ENCODE results near the gene TIGD3. TPM values are rescaled to one million over a fixed set of nuclear protein-coding genes. Genes with fewer than 3 reads are reported as not detected.

The TIGD3 gene
- total and polyA plus RNA-seq, 2 of the 13 experiments (the other 11 are each of a cell fraction or from before 2014, with no cell fraction given): 0.49 to 4.9 TPM

DNA sequence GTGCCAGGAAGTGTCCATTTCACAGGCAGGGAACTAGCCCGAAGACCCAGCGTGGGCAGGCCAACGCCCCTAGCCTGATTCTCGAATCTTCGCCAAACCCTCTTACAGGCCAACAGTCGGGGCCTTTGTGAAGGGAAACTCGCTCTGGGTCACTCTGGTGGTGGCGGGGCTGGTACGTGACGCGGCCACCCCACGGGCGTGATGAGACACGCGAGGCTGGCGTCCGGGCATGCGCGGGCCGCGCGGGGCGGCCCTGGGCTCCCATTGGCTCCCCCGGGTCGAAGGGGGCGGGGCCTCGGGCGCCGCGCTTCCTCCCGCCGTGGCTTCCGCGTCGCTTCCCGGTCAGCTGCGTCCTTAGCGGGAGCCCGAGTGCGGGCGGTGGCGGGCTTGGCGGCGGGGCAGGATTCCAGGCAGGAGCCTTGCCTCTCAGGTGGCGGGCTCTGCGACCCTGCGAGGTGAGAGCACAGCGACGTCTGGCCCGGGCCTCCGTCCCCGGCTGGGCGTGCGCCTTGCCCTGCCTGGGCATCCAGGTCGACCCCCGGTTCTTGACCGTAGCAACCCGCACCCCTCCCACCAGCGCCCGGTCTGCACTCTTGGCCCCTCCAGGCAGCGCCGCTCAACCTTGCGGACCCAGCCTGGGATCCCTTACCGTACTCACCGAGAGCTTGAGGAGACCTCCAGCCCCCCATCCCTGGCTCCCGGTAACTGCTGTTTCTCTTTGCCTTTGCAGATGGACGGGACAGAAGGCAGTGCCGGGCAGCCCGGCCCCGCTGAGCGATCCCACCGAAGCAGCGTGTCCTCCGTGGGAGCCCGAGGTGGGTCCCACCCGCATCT is 32.0 kb downstream of the TIGD3 start, which contains the start of gene FRMD8 (continued):
- 0 out of 2 replicates have a peak, but pooled peaks have one; percentile 28 for TF ChIP-seq ZNF232 (CRISPR knock-in tag; IDR thresholded peaks at IDR 0.05; ENCODE audit: borderline replicate concordance)
- TF ChIP-seq MEF2D (CRISPR knock-in tag; IDR thresholded peaks at IDR 0.05): 0 out of 2 replicates have a peak, but pooled peaks have one; percentile 7
- no peak for TF ChIP-seq FOXA1 (IDR thresholded peaks at IDR 0.05)
- no peak for TF ChIP-seq FOXA1 (CRISPR knock-in tag; IDR thresholded peaks at IDR 0.05)

DNA sequence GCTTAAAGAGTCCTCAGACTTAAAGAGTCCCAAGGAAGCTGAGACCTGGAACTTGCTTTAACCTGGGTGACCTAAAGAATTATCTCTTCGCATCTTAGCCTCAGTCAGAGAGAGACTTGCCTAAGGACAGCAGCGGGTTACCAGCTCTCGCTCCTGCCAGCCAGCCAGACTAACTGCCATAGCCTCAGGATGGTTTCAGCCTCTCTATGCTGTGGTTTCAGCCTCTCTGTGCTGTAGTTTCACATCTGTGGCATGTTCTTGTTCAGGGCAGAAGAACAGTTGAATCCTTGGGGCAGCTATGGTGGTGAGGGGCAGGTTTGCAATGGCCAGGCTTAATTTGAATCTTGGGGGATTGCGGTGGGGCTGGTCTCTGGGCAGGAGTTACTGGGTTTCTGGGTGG is 34.2 kb downstream of the TIGD3 start:
- Histone ChIP-seq H3K27me3 (ENCODE audit: control insufficient read depth in 1 of 2, insufficient read depth in 2 of 2, low read length in 2 of 2) (no peaks in the 10 kb centered on the region), H3K4me1 (ENCODE audit: insufficient read depth, low read length) (peaks cover 51% of the 10 kb centered on the region), H3K9me3 (ENCODE audit: low read length) (no peaks in the 10 kb centered on the region), H2AFZ (ENCODE audit: low read length) (no peak overlapping the region), H4K20me1 (ENCODE audit: insufficient read depth, low read length) (no peaks in the 10 kb centered on the region), H3K9ac (ENCODE audit: insufficient read depth, low read depth, low read length) (no peak overlapping the region), H3K4me2 (ENCODE audit: low read depth, low read length) (peak overlapping the region; percentile 7; the same call in 1 of the 2 replicates), H3K36me3 (replicated peaks in 1 of 2; ENCODE audit: control insufficient read depth in 1 of 2, insufficient read depth in 2 of 2, low read length in 2 of 2) (peaks cover 4 to 5% of the 10 kb centered on the region in 2 experiments; a peak in 2 of 5 replicates), H3K4me3 (replicated peaks in 1 of 3; ENCODE audit: insufficient read depth in 1 of 3, low read depth in 2 of 3, low read length in 3 of 3) (no peak overlapping the region), H3K79me2 (ENCODE audit: insufficient read depth, low read length) (no peaks in the 10 kb centered on the region), H3K27ac (ENCODE audit: extremely low read length, insufficient read depth, low read length) (no peak overlapping the region)
- CTCF ChIA-PET (ENCODE audit: low intra/inter-chr PET ratio, low total read pairs): no interaction called here
- in situ Hi-C loops (cut with HindIII; ENCODE audit: extremely low pct_ligation_motif_present, low pct_unique_long_range_greater_than_20kb): no loop called here
- intact Hi-C loops (cut with micrococcal nuclease; ENCODE audit: unreplicated experiment): no loop called here
- no peak for FAIRE-seq
- no peak for ATAC-seq
- no TSS peak for BruUV-seq (replicated peaks)
- 96% methylated on average over 4 of the region's 4 CpGs for WGBS (ENCODE audit: low lambda C conversion rate)
- DNase-seq (ENCODE audit: low spot score): no peak
- TF ChIP-seq, protein P1, sequence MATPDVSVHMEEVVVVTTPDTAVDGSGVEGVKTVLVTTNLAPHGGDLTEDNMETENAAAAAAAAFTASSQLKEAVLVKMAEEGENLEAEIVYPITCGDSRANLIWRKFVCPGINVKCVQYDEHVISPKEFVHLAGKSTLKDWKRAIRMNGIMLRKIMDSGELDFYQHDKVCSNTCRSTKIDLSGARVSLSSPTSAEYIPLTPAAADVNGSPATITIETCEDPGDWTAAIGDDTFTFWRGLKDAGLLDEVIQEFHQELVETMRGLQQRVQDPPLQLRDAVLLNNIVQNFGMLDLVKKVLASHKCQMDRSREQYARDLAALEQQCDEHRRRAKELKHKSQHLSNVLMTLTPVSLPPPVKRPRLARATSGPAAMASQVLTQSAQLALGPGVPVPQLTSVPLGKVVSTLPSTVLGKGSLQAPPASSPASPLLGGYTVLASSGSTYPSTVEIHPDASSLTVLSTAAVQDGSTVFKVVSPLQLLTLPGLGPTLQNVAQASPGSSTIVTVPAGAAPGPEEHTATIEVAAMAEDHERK (CRISPR knock-in tag; IDR thresholded peaks at IDR 0.05; ENCODE audit: low read depth): no peak
- POLR2A ChIA-PET: interaction anchor here (1.0 to 16.8 kb wide), 3 partner anchors 10 to 32 kb away, joined by 3 to 433 read pairs (median 3); partner anchors contain the start of gene NEAT1
